NCI-H748 (cell line): Measurements from ENCODE around the gene PITHD1.
"Not testable (repeated sequence)": the region's sequence is repeated elsewhere in the genome, so short reads cannot be mapped to it uniquely, and the experiment has no call there.

Source experiments
- DNase-seq: peaks from one replicate; lab custom pipeline; 2025; ENCODE audit not compliant: unreplicated experiment; lab: John Stamatoyannopoulos, UW

Gene PITHD1

DNA sequence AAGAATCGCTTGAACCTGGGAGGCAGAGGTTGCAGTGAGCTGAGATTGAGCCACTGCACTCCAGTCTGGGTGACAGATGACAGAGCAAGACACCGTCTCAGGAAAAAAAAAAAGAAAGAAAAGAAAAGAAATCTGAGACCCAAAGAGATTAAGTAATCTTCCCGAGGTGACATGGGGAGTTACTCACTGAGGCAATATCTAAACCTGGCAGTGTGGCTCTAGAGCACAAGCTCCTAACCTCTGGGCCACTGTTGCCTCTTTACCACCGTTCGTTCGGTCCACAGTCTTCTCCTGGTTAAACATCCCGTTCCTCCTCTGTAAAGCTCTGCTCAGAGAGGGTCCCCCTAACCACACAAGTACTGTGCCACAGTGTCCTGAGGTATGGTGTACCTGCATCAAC, 45.5 kb downstream of the PITHD1 start:
- DNase-seq, result no peak

GRCh38 chr1:23824711-23825075, 46.5 kb downstream of the PITHD1 start:
- no peak for DNase-seq

DNA sequence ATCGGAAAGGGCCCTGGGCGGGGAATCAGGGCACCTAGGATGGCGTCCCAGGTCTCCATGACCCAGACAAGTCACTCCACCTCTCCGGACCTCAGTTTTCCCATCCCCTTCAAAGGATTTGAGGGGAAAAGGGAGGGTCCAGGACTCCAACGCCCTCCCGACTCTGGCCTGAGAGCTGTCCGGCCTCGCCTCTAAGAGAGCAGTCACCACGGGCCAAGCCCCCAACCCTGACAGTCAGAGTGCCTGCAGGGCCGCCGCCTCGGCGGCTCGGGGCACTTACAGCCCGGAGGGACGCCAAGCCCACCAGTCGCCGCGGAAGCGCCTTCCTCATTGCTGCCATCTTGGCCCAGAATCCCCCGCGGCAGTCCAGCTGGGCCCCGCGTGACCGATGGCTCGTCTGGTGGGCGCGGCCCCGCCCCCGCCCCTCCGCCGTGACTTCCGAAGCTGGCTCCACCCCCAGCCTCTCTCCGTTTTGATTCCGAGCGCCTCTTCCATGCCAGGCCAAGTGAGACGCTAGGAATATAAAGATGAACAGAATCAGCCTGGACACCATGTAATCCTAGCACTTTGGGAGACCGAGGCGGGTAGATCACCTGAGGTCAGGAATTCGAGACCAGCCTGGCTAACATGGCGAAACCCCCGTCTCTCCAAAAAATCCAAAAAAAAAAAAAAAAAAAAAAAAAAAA, 47.0 kb downstream of the PITHD1 start, which contains the start of gene HMGCL:
Gene HMGCL (minus strand): TSS at position 354 of the 686 bp plus-strand sequence. CDS start 14 bp downstream, at position 340.
- peak; percentile 89 for DNase-seq

DNA sequence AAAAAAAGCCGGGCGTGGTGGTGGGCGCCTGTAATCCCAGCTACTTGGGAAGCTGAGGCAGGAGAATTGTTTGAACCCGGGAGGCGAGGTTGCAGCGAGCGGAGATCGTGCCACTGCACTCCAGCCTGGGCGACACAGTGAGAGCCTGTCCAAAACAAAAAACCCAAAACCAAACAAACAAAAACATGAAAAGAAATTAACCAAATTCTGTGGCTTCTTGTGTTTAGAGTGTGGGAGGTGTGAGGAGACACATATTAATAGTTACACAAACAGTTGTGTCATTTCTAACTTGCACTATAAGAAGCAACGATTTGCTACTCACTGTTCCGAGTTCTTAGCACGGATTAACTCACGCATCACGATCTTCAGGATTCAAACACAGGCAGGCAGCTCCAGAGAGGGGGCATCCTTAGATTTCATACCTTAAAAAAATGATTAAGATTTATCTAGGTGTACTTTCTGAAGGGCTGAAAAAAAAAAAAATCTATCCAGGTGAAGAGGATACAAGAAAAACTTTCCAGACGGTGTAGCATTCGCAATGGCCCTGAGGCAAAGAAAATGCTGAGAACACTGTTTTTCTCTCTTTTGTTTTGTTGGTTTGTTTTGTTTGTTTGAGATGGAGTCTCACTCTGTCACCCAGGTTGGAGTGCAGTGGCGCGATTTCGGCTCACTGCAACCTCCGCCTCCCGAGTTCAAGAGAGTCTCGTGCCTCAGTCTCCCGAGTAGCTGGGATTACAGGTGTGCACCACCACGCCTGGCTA, 47.7 kb downstream of the PITHD1 start:
- no peak for DNase-seq

- DNase-seq, result not testable (repeated sequence)
Observed at GRCh38 chr1:23826590-23826989, 48.4 kb downstream of the PITHD1 start.

DNA sequence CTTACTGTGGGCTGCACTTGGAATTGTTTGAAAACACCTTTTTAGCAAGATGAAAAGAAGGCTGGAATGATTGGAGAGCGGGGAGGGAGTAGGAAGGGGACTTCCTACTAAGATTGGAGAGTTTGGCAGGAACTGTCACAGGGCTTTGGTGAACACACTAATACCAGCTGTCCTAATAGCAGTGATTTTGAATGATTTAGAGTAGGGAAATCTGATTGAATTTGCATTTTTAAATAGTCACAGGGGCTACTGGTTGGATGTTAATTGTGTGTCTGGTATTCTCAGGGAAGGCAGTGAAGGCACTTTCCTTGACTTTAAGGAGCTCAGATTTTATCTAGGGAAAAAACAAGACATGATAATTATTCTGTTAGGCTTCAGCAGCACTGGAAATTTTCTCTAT, 49.5 kb downstream of the PITHD1 start:
- DNase-seq, result no peak

- not testable (repeated sequence) for DNase-seq
Observed at GRCh38 chr1:23834156-23834555, 55.9 kb downstream of the PITHD1 start.

DNA sequence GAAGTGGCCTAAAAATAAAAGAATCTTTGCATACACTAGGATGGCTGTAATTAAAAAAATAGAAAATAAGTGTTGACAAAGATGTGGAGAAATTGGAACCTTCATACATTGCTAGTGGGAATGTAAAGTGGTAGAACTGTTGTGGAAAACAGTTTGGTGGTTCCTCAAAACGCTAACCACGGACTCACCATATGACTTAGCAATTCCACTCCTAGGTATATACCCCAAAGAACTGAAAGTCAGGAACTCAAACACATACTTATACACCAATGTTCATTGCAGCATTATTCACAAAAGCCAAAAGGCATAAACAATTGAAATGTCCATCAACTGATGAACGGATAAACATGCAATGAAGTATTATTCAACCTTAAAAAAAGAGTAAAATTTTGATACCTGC, 57.8 kb downstream of the PITHD1 start:
- no peak for DNase-seq
